RPMI8226 (cell line): ENCODE measurements around the gene RBM20.

Experiments used
- DNase-seq: peaks from one replicate; pipeline ENCODE4 v3.0.0-alpha.2; 2015

RBM20 gene

DNA sequence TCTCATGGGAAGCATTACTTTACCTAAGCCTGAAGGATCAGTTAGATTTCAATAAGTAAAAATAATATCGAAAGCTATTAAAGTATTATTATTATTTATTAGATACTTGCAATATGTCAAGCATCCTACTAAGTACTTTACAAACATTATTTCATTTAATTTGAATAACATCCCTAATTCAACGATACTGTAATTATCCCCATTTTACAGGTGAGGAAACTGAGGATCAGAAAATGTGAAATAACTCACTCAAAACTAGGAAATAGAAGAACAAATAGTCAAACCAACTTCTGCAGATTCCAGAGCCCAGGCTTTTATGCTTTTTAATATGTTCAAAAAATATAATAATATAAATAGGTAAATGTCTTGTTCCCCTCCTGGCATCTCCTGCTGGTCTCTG is 217.3 kb downstream of the RBM20 start:
- DNase-seq, result no peak

DNA sequence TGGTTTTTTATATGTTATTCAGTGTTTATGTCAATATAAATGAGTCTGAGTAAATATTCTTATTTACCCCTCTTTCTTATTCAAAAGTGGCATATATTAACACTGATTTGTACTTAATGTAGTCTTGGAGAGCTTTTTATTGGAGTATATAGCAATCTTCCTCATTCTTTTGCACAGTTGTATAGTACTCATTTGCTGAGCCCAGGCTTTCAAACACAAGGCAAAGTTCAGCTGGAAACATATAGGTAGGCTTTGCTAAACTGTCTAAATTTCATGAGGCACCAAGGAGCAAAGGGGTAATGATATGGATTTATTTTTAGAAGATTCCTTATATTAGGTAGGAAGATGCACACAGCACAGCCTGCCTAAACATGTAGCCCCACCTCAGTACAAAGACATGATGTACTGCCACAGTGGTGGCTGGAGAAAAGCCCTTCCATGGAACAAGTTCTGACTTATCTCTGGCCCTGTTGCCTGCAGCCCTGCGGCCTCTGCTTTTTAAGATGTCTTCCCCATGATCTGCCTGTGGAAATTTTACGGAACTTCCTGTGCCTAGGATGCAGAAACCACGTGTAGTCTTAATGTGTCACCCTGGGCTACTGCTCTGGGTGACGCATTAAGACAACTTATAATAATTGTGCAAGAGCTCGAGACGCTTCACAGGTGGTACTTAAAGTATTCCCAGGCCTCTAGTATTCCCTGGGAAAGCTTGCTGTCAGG is 218.0 kb downstream of the RBM20 start:
- no peak for DNase-seq

- no peak for DNase-seq
These were observed 218.8 kb downstream of the RBM20 start for GRCh38 chr10:110862961-110863360.

DNA sequence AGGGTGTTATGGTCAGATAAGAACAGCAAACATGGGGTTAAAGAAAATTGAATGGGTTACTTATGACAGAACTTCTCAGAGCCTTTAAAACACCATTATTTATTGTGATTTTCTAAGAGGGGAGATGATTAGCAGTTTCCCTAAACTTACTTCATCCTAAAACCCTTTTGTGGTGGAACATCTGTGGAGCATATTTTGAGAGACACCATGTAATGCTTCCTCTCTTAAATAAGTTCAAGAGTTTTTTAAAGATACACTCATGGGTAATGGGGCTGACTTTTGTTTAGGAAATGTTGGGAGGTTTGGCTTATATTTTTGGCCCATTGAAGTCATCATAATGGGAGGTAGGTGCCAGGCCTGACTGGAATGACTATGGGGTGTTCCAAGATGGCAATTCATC is 219.2 kb downstream of the RBM20 start:
- DNase-seq, result no peak

GRCh38 chr10:110863956-110864355 is 219.8 kb downstream of the RBM20 start:
- no peak for DNase-seq

- DNase-seq, result peak; percentile 73
These were observed 220.6 kb downstream of the RBM20 start for GRCh38 chr10:110864662-110865140.

- peak; percentile 49 for DNase-seq
These were observed 221.2 kb downstream of the RBM20 start for GRCh38 chr10:110865186-110865808.

DNA sequence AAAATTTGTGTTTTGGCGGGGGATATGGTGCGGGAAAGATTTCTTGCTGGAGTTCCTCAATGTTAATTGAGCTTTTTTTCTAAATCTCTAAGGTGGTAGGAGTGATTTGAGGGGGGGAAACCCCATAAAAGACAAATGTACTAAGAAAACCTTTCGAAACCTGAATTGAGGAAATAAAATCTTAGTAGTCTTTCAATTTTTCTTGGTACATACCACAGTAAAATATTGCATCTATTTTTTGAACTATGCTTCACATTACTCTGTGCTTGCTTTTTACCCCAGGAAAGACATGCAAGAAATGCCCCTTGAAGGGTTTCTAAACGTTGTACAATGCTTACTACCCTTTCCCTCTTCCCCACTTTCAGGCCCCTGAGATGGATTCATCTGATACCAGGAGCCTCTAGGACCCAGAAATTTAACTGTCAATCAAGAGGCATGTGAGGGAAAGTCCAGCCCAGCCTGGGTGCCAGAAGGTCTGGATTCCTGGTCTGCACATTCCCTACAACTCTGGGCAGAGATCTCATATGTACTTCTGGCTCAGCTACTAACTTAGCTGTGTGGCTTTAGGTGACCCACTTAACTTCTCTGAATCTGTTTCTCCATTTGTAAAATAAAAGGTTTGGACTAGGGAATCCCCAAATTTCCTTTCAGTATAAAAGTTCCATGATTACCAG is 221.8 kb downstream of the RBM20 start:
- DNase-seq, result no peak

- peak; percentile 66 for DNase-seq
These were observed 223.1 kb downstream of the RBM20 start for GRCh38 chr10:110867011-110867806.

- no peak for DNase-seq
These were observed 223.8 kb downstream of the RBM20 start for GRCh38 chr10:110867807-110868465.

GRCh38 chr10:110868981-110869380 is 224.8 kb downstream of the RBM20 start:
- DNase-seq, result no peak

GRCh38 chr10:110870823-110871297 is 226.7 kb downstream of the RBM20 start:
- DNase-seq, result no peak

DNA sequence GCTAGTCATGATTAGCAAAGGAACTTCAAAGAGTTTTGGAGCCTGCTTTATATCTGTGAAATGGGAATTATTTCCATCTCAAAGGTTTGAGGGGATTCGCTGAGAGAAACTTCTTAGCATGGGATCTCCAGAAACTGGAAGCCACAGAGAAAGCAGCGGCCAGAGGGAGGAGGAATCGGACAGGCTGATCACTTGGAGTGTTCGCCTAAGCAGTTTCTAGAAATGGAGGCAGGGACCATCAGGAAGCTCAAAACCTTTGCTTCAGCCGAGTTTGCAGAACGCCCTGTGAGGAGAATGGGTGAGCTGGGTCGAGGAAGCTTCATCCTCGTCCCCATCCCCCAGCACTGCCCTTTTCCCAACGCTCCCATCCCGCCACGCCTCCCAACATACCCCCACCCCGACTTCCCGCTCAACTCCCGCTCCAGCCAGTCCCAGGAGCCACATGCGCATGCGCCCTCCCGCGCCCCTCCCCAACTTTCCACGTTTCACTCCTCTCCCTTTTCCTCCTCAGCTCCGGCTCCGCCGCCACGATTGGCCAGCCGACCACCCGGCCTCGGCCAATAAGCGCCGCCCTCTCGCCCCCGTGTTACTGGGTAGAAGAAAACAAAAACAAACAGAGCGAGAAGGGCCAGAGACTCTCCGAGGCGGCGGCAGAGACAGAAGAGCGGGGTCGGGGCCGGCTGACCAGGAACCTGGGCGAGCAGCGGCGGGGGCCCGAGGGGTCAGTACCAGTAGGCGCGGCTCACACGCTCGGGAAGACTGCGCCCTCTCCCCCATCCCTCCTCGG is 227.4 kb downstream of the RBM20 start, which contains the start of gene PDCD4:
TSS of gene PDCD4 (plus strand) at position 631 of the 787 bp plus-strand sequence. CDS start 4,100 bp downstream, outside the sequence.
- peak; percentile 91 for DNase-seq

GRCh38 chr10:110872145-110872983 is 228.2 kb downstream of the RBM20 start:
- peak; percentile 79 for DNase-seq

DNA sequence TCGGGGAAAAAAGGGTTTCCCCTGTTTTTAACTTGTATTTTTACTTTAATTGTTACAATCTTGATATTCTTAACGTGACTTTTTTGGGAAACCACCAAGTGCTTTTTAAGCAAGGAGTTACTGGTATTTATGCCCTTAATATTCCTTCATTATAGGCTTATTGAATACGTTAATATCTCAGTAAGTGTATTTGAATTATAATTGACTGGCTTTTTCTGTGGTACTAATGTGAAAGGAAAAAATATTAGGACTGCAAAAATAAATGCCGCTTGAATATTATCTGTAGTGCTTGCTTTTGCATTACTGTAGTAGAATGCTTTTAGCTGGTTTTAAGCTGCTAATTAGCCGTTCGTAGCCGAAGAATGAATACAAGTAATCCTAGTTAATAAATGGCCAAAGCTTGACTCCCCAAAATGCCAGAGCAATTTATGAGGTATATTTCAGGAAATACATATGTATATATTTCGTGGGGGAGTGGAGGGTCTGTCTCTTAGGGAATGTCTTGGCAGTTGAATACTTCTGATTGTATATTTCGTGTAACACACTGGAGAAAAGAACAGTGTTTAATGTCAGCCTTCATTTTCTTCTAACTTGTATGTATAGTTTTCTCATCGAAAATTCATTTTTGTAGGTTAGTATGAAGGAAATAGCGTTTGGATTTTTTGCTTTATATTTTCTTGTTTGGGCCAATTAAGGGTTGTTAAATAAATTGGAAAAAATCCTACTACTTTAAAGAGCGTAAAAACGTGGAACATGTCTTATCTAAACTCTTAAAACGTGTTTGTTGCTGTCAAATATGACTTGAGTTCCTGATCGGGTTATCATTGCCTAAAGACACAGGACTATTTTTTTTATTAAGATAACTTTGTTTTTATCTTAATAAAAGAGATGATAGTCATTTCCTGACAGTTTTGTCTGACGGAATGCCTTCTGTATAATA is 229.1 kb downstream of the RBM20 start:
- no peak for DNase-seq

- no peak for DNase-seq
These were observed 229.8 kb downstream of the RBM20 start for GRCh38 chr10:110873951-110874350.

GRCh38 chr10:110876000-110876399 is 231.9 kb downstream of the RBM20 start:
- no peak for DNase-seq

DNA sequence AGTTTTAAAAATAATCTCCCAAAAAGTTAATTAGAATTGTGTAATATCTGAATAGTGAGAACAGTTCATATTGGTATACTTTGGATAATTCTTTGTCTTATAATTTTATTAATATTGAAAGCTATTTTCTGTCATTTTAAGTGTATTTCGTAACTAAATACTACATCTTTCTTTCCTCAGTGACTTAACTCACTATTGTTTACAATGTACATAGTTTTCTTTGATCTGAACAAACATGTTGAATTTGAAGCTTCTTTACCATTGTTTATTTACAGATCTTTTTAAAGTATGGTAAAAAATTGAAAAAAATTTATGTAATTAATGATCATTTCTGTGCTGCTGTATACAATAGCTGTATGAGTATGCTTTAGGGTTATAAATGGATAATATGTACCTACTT is 232.7 kb downstream of the RBM20 start:
- no peak for DNase-seq

DNA sequence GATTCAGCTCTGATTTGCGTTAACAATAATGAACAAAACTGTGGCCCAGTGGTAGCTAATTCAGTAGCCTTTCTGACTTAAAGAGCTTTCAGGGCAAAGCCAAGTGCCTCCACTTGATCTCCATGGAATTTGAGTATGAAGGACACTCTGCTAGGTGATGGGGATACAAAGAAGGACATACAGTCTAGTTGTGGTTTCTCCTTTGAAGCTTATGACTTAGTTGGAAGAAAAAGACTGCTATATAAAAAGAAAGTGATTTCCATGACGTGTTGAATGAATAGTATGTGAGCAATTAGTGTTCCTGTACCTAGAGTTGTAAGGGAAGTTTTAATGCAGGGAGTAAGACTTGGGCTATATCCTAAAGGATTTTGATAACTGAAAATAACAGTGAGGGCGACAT is 235.9 kb downstream of the RBM20 start:
- DNase-seq, result no peak
